H1 (cell line): ENCODE results near the gene RHOU. TPM values are rescaled to one million over a fixed set of nuclear protein-coding genes. Genes with fewer than 3 reads are reported as not detected.
A peak's percentile ranks its signal among the peaks of the same experiment; 100 is the strongest.

ENCODE experiments used
- CTCF ChIA-PET: fragments of 300-600 bp; sonication (Branson Sonifier 250); formaldehyde crosslinking; loops from one replicate; lab custom pipeline; 2021; ENCODE audit not compliant: partially characterized antibody; lab: Charles Lee
- POLR2A ChIA-PET: fragments of 300-600 bp; sonication (Branson Sonifier 250); formaldehyde crosslinking; loops from one replicate; lab custom pipeline; 2021; ENCODE audit warnings: inconsistent platforms; ENCODE audit not compliant: partially characterized antibody; lab: Charles Lee
- DNase-seq, 2 experiments: peaks; one replicate each; pipeline versions ENCODE4 v3.0.0 to v3.0.0-alpha.2; 2010 to 2022; ENCODE audit warnings: low spot score in 2 of 2, low read depth in 1 of 2, mixed read lengths in 1 of 2
- FAIRE-seq: peaks from 2 replicates; lab custom pipeline; 2011; peaks lifted over from hg19 to GRCh38; lab: Jason Lieb, UNC
- H2AFZ ChIP-seq: 2 replicates; pipeline ENCODE4 v1.8.1; 2012; ENCODE audit warnings: low read length, inconsistent platforms
- H2AK5ac ChIP-seq: 2 replicates; pipeline ENCODE4 v1.6.1; 2013; ENCODE audit warnings: low read depth, low read length
- H2BK120ac ChIP-seq: replicated peaks from 2 replicates; pipeline ENCODE3; 2013; ENCODE audit warnings: low read depth, low read length, inconsistent platforms
- H2BK12ac ChIP-seq: 2 replicates; pipeline ENCODE4 v1.6.1; 2013; ENCODE audit warnings: low read depth, low read length
- H2BK15ac ChIP-seq: 2 replicates; pipeline ENCODE4 v1.6.1; 2013; ENCODE audit warnings: low read length
- H2BK20ac ChIP-seq: 2 replicates; pipeline ENCODE4 v1.6.1; 2013; ENCODE audit warnings: low read length
- H2BK5ac ChIP-seq: 2 replicates; pipeline ENCODE4 v1.6.1; 2013; ENCODE audit warnings: low read depth, low read length
- H3K14ac ChIP-seq: 2 replicates; pipeline ENCODE4 v1.6.1; 2013; ENCODE audit warnings: inconsistent platforms; ENCODE audit not compliant: insufficient read length
- H3K18ac ChIP-seq: 2 replicates; pipeline ENCODE4 v1.6.1; 2013; ENCODE audit warnings: low read length; ENCODE audit errors: extremely low read depth
- H3K23ac ChIP-seq: 2 replicates; pipeline ENCODE4 v1.6.1; 2013; ENCODE audit warnings: inconsistent platforms; ENCODE audit not compliant: insufficient read length
- H3K23me2 ChIP-seq: 2 replicates; pipeline ENCODE4 v1.6.1; 2013; ENCODE audit warnings: low read depth, low read length
- H3K27ac ChIP-seq: 2 replicates; pipeline ENCODE4 v1.6.1; 2011; ENCODE audit warnings: low read depth, low read length, inconsistent platforms
- H3K27me3 ChIP-seq, 4 experiments: replicated peaks in 1 of 4; 1 replicate in 1 of 4; 2 replicates in 3 of 4; pipeline versions ENCODE4 v1.6.1 to v1.8.1; 2011 to 2013; ENCODE audit warnings: low read length in 3 of 4, mild to moderate bottlenecking in 3 of 4, inconsistent platforms in 2 of 4, mixed read lengths in 2 of 4, moderate library complexity in 1 of 4; ENCODE audit not compliant: control insufficient read depth in 3 of 4, insufficient read depth in 3 of 4; ENCODE audit errors: extremely low read depth in 1 of 4
- H3K36me3 ChIP-seq, 4 experiments: 2 replicates each; pipeline versions ENCODE4 v1.6.1 to v1.8.1; 2011 to 2013; ENCODE audit warnings: mild to moderate bottlenecking in 4 of 4, low read length in 3 of 4, moderate library complexity in 2 of 4, control low read depth in 1 of 4, inconsistent platforms in 1 of 4; ENCODE audit not compliant: insufficient read depth in 4 of 4, control insufficient read depth in 2 of 4
- H3K4ac ChIP-seq: replicated peaks from 2 replicates; pipeline ENCODE3; 2013; ENCODE audit warnings: low read length, low read depth, mixed read lengths, inconsistent platforms; ENCODE audit not compliant: insufficient read length
- H3K4me1 ChIP-seq, 4 experiments: replicated peaks in 1 of 4; 1 replicate in 1 of 4; 2 replicates in 3 of 4; pipeline versions ENCODE4 v1.6.1 to v1.8.1; 2011 to 2013; ENCODE audit warnings: low read length in 3 of 4, inconsistent platforms in 2 of 4, mixed read lengths in 1 of 4; ENCODE audit not compliant: insufficient read depth in 4 of 4, control insufficient read depth in 3 of 4
- H3K4me2 ChIP-seq, 2 experiments: 2 replicates each; pipeline versions ENCODE4 v1.6.1 to v1.8.1; 2011 to 2013; ENCODE audit warnings: low read depth in 2 of 2, low read length in 2 of 2, control low read depth in 1 of 2, inconsistent platforms in 1 of 2, mild to moderate bottlenecking in 1 of 2; ENCODE audit not compliant: insufficient read depth in 1 of 2
- H3K4me3 ChIP-seq, 4 experiments: fragments of 200-600, 300-600 bp in 1 of 4; sonication (generic), shearing (Covaris generic), sonication (Bioruptor Twin) in 1 of 4; 2 replicates each; pipeline versions ENCODE4 v1.5.1 to v1.8.1; 2011 to 2016; ENCODE audit warnings: low read length in 4 of 4, low read depth in 3 of 4, control low read depth in 2 of 4, inconsistent platforms in 2 of 4, mild to moderate bottlenecking in 2 of 4, mixed read lengths in 1 of 4, moderate library complexity in 1 of 4; ENCODE audit not compliant: insufficient read depth in 2 of 4; ENCODE audit errors: extremely low read depth in 1 of 4
- H3K56ac ChIP-seq: replicated peaks from 2 replicates; pipeline ENCODE3; 2013; ENCODE audit warnings: low read depth, mild to moderate bottlenecking, mixed read lengths, low read length, inconsistent platforms; ENCODE audit not compliant: insufficient read length
- H3K79me1 ChIP-seq: 2 replicates; pipeline ENCODE4 v1.6.1; 2013; ENCODE audit warnings: low read depth, low read length, control low read depth
- H3K79me2 ChIP-seq, 2 experiments: 2 replicates each; pipeline versions ENCODE4 v1.6.1 to v1.8.1; 2012 to 2013; ENCODE audit warnings: low read length in 2 of 2, mild to moderate bottlenecking in 2 of 2, inconsistent platforms in 1 of 2; ENCODE audit not compliant: insufficient read depth in 2 of 2, control insufficient read depth in 1 of 2
- H3K9ac ChIP-seq, 4 experiments: replicated peaks in 1 of 4; 1 replicate in 1 of 4; 2 replicates in 3 of 4; pipeline versions ENCODE4 v1.6.1 to v1.8.1; 2011 to 2013; ENCODE audit warnings: low read depth in 3 of 4, low read length in 3 of 4, control low read depth in 2 of 4, mild to moderate bottlenecking in 2 of 4, moderate library complexity in 2 of 4, inconsistent platforms in 1 of 4; ENCODE audit errors: extremely low read depth in 1 of 4
- H3K9me3 ChIP-seq, 2 experiments: 2 replicates each; pipeline versions ENCODE4 v1.6.1 to v1.8.1; 2012 to 2013; ENCODE audit warnings: mild to moderate bottlenecking in 2 of 2, moderate library complexity in 2 of 2, control low read depth in 1 of 2, inconsistent platforms in 1 of 2, low read depth in 1 of 2, low read length in 1 of 2, mixed read lengths in 1 of 2; ENCODE audit not compliant: insufficient read depth in 2 of 2
- H4K20me1 ChIP-seq, 2 experiments: replicated peaks in 1 of 2; 2 replicates each; pipeline versions ENCODE3 to v1.8.1; 2011 to 2013; ENCODE audit warnings: inconsistent platforms in 2 of 2, low read length in 2 of 2, mild to moderate bottlenecking in 1 of 2; ENCODE audit not compliant: insufficient read depth in 2 of 2, control insufficient read depth in 1 of 2
- H4K5ac ChIP-seq: 2 replicates; pipeline ENCODE4 v1.6.1; 2013; ENCODE audit warnings: low read length, low read depth, mixed read lengths, inconsistent platforms; ENCODE audit not compliant: insufficient read length
- H4K8ac ChIP-seq: 2 replicates; pipeline ENCODE4 v1.8.0; 2013; ENCODE audit warnings: mild to moderate bottlenecking, moderate library complexity, low read length, inconsistent platforms; ENCODE audit not compliant: insufficient read depth; ENCODE audit errors: extremely low read depth
- H4K91ac ChIP-seq: replicated peaks from 2 replicates; pipeline ENCODE3; 2013; ENCODE audit warnings: low read length, mixed read lengths, inconsistent platforms; ENCODE audit not compliant: insufficient read length
- CBX5 ChIP-seq: fragments of 300-800, 300-1000 bp; sonication (generic); IDR thresholded peaks from 2 replicates; pipeline ENCODE4 v1.7.1; 2016; ENCODE audit warnings: antibody characterized with exemption, low read length, low read depth
- CTCF ChIP-seq, 3 experiments: IDR thresholded peaks; 1 replicate in 2 of 3; 2 replicates in 1 of 3; pipeline versions ENCODE4 v1.5.1 to v1.6.1; 2011; ENCODE audit warnings: low read length in 3 of 3, mild to moderate bottlenecking in 3 of 3, inconsistent platforms in 2 of 3, low read depth in 1 of 3, moderate library complexity in 1 of 3; ENCODE audit not compliant: insufficient read depth in 1 of 3; ENCODE audit errors: control extremely low read depth in 1 of 3
- HDAC6 ChIP-seq: IDR thresholded peaks from one replicate; pipeline ENCODE4 v1.7.1; 2012; ENCODE audit warnings: low read depth, mild to moderate bottlenecking, inconsistent platforms, low read length, moderate library complexity
- MAFK ChIP-seq: IDR thresholded peaks from 2 replicates; pipeline ENCODE4 v1.6.1; 2012; ENCODE audit warnings: low read depth, mild to moderate bottlenecking, improper control_type of control experiment, low read length
- RAD21 ChIP-seq, 2 experiments: IDR thresholded peaks in 1 of 2; conservative IDR thresholded peaks in 1 of 2; 2 replicates each; pipeline ENCODE4 v1.6.1; 2011; ENCODE audit warnings: low read depth in 2 of 2, low read length in 2 of 2, improper control_type of control experiment in 1 of 2, inconsistent platforms in 1 of 2, mild to moderate bottlenecking in 1 of 2, moderate library complexity in 1 of 2
- WGBS, 2 experiments: shearing (Covaris generic) in 1 of 2; methylation state at CpG; one replicate each; pipeline versions ENCODE4 v1.1.6 to v1.1.7; 2013 to 2015; ENCODE audit warnings: low lambda C conversion rate in 2 of 2, mixed read lengths in 2 of 2, inconsistent platforms in 1 of 2, low coverage in 1 of 2, missing lambda C conversion rate in 1 of 2; ENCODE audit not compliant: insufficient replicate concordance in 2 of 2, insufficient coverage in 1 of 2, insufficient read length in 1 of 2; ENCODE audit errors: extremely low coverage in 1 of 2, missing lambda C conversion rate in 1 of 2; 5-methylcytosine and 5-hydroxymethylcytosine counted together
- polyA plus RNA-seq, 7 experiments: library from polyadenylated mRNA; depleted of rRNA in 3 of 7; stranded (reverse) in 5 of 7; unstranded in 2 of 7; fragments of >200 nt in 5 of 7; fragments of 200-250 nt in 2 of 7; gene quantifications; 1 replicate in 5 of 7; 2 replicates in 1 of 7; 4 replicates in 1 of 7; pipeline versions ENCODE4 v1.2.1 to v1.2.3, GENCODE V29; 2011 to 2013; ENCODE audit warnings: missing spikeins in 2 of 7, mixed read lengths in 2 of 7
- total RNA-seq: library from RNA; stranded (reverse); fragmentation: NEBNext Ultra II Directional; extraction: Animal tissue kit (Norgen Biotek cat#: 25700); gene quantifications from 2 replicates; pipeline ENCODE4 v1.2.1, GENCODE V29; 2021

The RHOU gene
- total and polyA plus RNA-seq, 2 of the 8 experiments (the other 6 are each of a cell fraction or from before 2014, with no cell fraction given), result 3.0 to 3.4 TPM

GRCh38 chr1:228691926-228692325, 43.4 kb upstream of the RHOU start:
- 72% methylated on average over 1 of the region's 1 CpG; no CpG with 5 or more reads in 1 of the 2 experiments for WGBS, 2 experiments
- no peaks in the 10 kb centered on the region for H3K79me2 ChIP-seq
- no peak overlapping the region for H3K56ac ChIP-seq
- TF ChIP-seq MAFK (peak; percentile 95), HDAC6 (no peak), RAD21 (IDR thresholded peaks at IDR 0.05 in 1 of 2, conservative IDR thresholded peaks at IDR 0.05 in 1 of 2; ENCODE audit: low read depth in 2 of 2, low read length in 2 of 2) (peak; percentile 76 to 77), CTCF (IDR thresholded peaks at IDR 0.05; ENCODE audit: control extremely low read depth in 1 of 3, insufficient read depth in 1 of 3, low read depth in 1 of 3, low read length in 3 of 3) (peak in 2 of 3 experiments; percentile 27 to 43; a peak in 2 of 4 replicates), CBX5 (no peak)
- H2AK5ac ChIP-seq, result no peak overlapping the region
- no peak overlapping the region for H3K18ac ChIP-seq
- no peak overlapping the region for H3K23ac ChIP-seq
- no peak overlapping the region for H2BK12ac ChIP-seq
- no peaks in the 10 kb centered on the region for H3K36me3 ChIP-seq
- H3K4me2 ChIP-seq, result no peak overlapping the region
- no peaks in the 10 kb centered on the region for H3K79me1 ChIP-seq
- DNase-seq (no peak), FAIRE-seq (peak; percentile 48)
- no peak overlapping the region for H4K8ac ChIP-seq
- H3K4me3 ChIP-seq, result no peak overlapping the region
- H3K4me1 ChIP-seq, result no peaks in the 10 kb centered on the region
- H3K9me3 ChIP-seq, result no peaks in the 10 kb centered on the region
- H2AFZ ChIP-seq, result no peak overlapping the region
- no peak overlapping the region for H2BK15ac ChIP-seq
- H4K5ac ChIP-seq, result no peak overlapping the region
- H3K14ac ChIP-seq, result no peak overlapping the region
- no peak overlapping the region for H3K9ac ChIP-seq
- no peak overlapping the region for H2BK20ac ChIP-seq
- H3K27ac ChIP-seq, result no peak overlapping the region
- no peaks in the 10 kb centered on the region for H4K20me1 ChIP-seq
- no peak overlapping the region for H2BK5ac ChIP-seq
- no peaks in the 10 kb centered on the region for H3K23me2 ChIP-seq
- POLR2A ChIA-PET, result no interaction called here
- CTCF ChIA-PET, result interaction anchor here (0.6 to 2.0 kb wide), 17 partner anchors 9 to 563 kb away, joined by 3 to 9 read pairs (median 4); no protein-coding TSS in a partner anchor
- H3K27me3 ChIP-seq, result no peaks in the 10 kb centered on the region
- no peak overlapping the region for H2BK120ac ChIP-seq
- H4K91ac ChIP-seq, result no peak overlapping the region
- H3K4ac ChIP-seq, result no peak overlapping the region
